ENCODE results near the gene PHF21B.
A peak's percentile ranks its signal among the peaks of the same experiment; 100 is the strongest.

Gene PHF21B

GRCh38 chr22:44983878-44984482 is 25.8 kb downstream of the PHF21B start:
- H3K27me3 ChIP-seq (ENCODE audit: control insufficient read depth in 1 of 2, insufficient read depth in 1 of 2, low read length in 2 of 2), result peaks cover 16 to 48% of the 10 kb centered on the region in 2 experiments
- no peak overlapping the region for H2AK5ac ChIP-seq (ENCODE audit: low read length, severe bottlenecking)
- H2BK120ac ChIP-seq (ENCODE audit: low read depth, low read length), result no peak overlapping the region
- no peak overlapping the region for H2BK5ac ChIP-seq (ENCODE audit: low read depth, low read length, poor library complexity, severe bottlenecking)
- no peaks in the 10 kb centered on the region for H3K9me3 ChIP-seq (ENCODE audit: control insufficient read depth, low read length)
- H3K79me1 ChIP-seq (replicated peaks; ENCODE audit: low read length, poor library complexity, severe bottlenecking), result no peaks in the 10 kb centered on the region
- H3K4me3 ChIP-seq (ENCODE audit: insufficient read depth in 1 of 2, low read depth in 1 of 2, low read length in 2 of 2), result no peak overlapping the region
- no peak overlapping the region for H3K18ac ChIP-seq (ENCODE audit: low read depth in 1 of 2, low read length in 2 of 2)
- no peak overlapping the region for H3K23ac ChIP-seq (ENCODE audit: low read length in 2 of 2)
- no peak overlapping the region for H4K91ac ChIP-seq (ENCODE audit: low read length)
- no peaks in the 10 kb centered on the region for H3K4me1 ChIP-seq (ENCODE audit: control insufficient read depth, insufficient read depth, low read depth, low read length)
- H3K27ac ChIP-seq (ENCODE audit: low read length, poor library complexity, severe bottlenecking), result no peak overlapping the region
- no peak overlapping the region for H2AFZ ChIP-seq (ENCODE audit: low read depth, low read length)
- no peak overlapping the region for H3K9ac ChIP-seq (ENCODE audit: low read length)
- no peak overlapping the region for H4K8ac ChIP-seq (ENCODE audit: low read length)
- no peak overlapping the region for H2BK15ac ChIP-seq (ENCODE audit: low read depth, poor library complexity, severe bottlenecking)
- DNase-seq, result no peak
- H3K4me2 ChIP-seq (ENCODE audit: low read length, poor library complexity, severe bottlenecking), result no peak overlapping the region
- 89% methylated on average over 4 of the region's 4 CpGs for WGBS
- H2BK12ac ChIP-seq (ENCODE audit: low read length in 2 of 2), result no peak overlapping the region
- H3K14ac ChIP-seq (ENCODE audit: low read length in 2 of 2), result no peak overlapping the region
- no peaks in the 10 kb centered on the region for H3K36me3 ChIP-seq (ENCODE audit: control insufficient read depth in 1 of 2, insufficient read depth in 2 of 2, low read depth in 1 of 2, low read length in 2 of 2)
- H3K4ac ChIP-seq (ENCODE audit: low read depth in 1 of 2, low read length in 2 of 2), result no peak overlapping the region

GRCh38 chr22:44982445-44982844 is 27.4 kb downstream of the PHF21B start:
- Histone ChIP-seq H3K23ac (ENCODE audit: low read length in 2 of 2) (no peak overlapping the region), H3K4me3 (ENCODE audit: insufficient read depth in 1 of 2, low read depth in 1 of 2, low read length in 2 of 2) (no peak overlapping the region)
- DNase-seq, result no peak

GRCh38 chr22:44981857-44982256 is 27.9 kb downstream of the PHF21B start:
- Histone ChIP-seq H3K9me3 (ENCODE audit: control insufficient read depth, low read length) (no peaks in the 10 kb centered on the region), H2BK5ac (ENCODE audit: low read depth, low read length, poor library complexity, severe bottlenecking) (no peak overlapping the region), H4K8ac (ENCODE audit: low read length) (no peak overlapping the region), H3K27me3 (ENCODE audit: control insufficient read depth in 1 of 2, insufficient read depth in 1 of 2, low read length in 2 of 2) (peaks cover 16 to 48% of the 10 kb centered on the region in 2 experiments), H4K91ac (ENCODE audit: low read length) (no peak overlapping the region), H2AK5ac (ENCODE audit: low read length, severe bottlenecking) (no peak overlapping the region), H3K36me3 (ENCODE audit: control insufficient read depth in 1 of 2, insufficient read depth in 2 of 2, low read depth in 1 of 2, low read length in 2 of 2) (no peaks in the 10 kb centered on the region), H2BK12ac (ENCODE audit: low read length in 2 of 2) (no peak overlapping the region), H3K4me1 (ENCODE audit: control insufficient read depth, insufficient read depth, low read depth, low read length) (no peaks in the 10 kb centered on the region), H2AFZ (ENCODE audit: low read depth, low read length) (no peak overlapping the region), H3K9ac (ENCODE audit: low read length) (no peak overlapping the region), H3K79me1 (replicated peaks; ENCODE audit: low read length, poor library complexity, severe bottlenecking) (no peaks in the 10 kb centered on the region), H2BK15ac (ENCODE audit: low read depth, poor library complexity, severe bottlenecking) (no peak overlapping the region), H3K23ac (ENCODE audit: low read length in 2 of 2) (no peak overlapping the region), H3K27ac (ENCODE audit: low read length, poor library complexity, severe bottlenecking) (no peak overlapping the region), H3K18ac (ENCODE audit: low read depth in 1 of 2, low read length in 2 of 2) (no peak overlapping the region), H3K4me2 (ENCODE audit: low read length, poor library complexity, severe bottlenecking) (no peak overlapping the region), H3K4ac (ENCODE audit: low read depth in 1 of 2, low read length in 2 of 2) (no peak overlapping the region), H3K14ac (ENCODE audit: low read length in 2 of 2) (no peak overlapping the region), H2BK120ac (ENCODE audit: low read depth, low read length) (no peak overlapping the region), H3K4me3 (ENCODE audit: insufficient read depth in 1 of 2, low read depth in 1 of 2, low read length in 2 of 2) (no peak overlapping the region)
- 89% methylated on average over 11 of the region's 11 CpGs for WGBS
- DNase-seq, result no peak

More at GRCh38 chr22:44982445-44982844, 27.4 kb downstream of the PHF21B start:
- H3K14ac ChIP-seq (ENCODE audit: low read length in 2 of 2), result no peak overlapping the region
- H3K4me1 ChIP-seq (ENCODE audit: control insufficient read depth, insufficient read depth, low read depth, low read length), result no peaks in the 10 kb centered on the region
- no peak overlapping the region for H3K27ac ChIP-seq (ENCODE audit: low read length, poor library complexity, severe bottlenecking)
- WGBS, result 87% methylated on average over 9 of the region's 9 CpGs
- peaks cover 16 to 53% of the 10 kb centered on the region in 2 experiments for H3K27me3 ChIP-seq (ENCODE audit: control insufficient read depth in 1 of 2, insufficient read depth in 1 of 2, low read length in 2 of 2)
- H2BK120ac ChIP-seq (ENCODE audit: low read depth, low read length), result no peak overlapping the region
- H2BK5ac ChIP-seq (ENCODE audit: low read depth, low read length, poor library complexity, severe bottlenecking), result no peak overlapping the region
- H2BK15ac ChIP-seq (ENCODE audit: low read depth, poor library complexity, severe bottlenecking), result no peak overlapping the region
- no peaks in the 10 kb centered on the region for H3K9me3 ChIP-seq (ENCODE audit: control insufficient read depth, low read length)
- H3K18ac ChIP-seq (ENCODE audit: low read depth in 1 of 2, low read length in 2 of 2), result no peak overlapping the region
- no peak overlapping the region for H4K8ac ChIP-seq (ENCODE audit: low read length)
- no peaks in the 10 kb centered on the region for H3K36me3 ChIP-seq (ENCODE audit: control insufficient read depth in 1 of 2, insufficient read depth in 2 of 2, low read depth in 1 of 2, low read length in 2 of 2)
- no peak overlapping the region for H3K4me2 ChIP-seq (ENCODE audit: low read length, poor library complexity, severe bottlenecking)
- H3K9ac ChIP-seq (ENCODE audit: low read length), result no peak overlapping the region
- no peak overlapping the region for H2AK5ac ChIP-seq (ENCODE audit: low read length, severe bottlenecking)
- no peak overlapping the region for H2AFZ ChIP-seq (ENCODE audit: low read depth, low read length)
- no peak overlapping the region for H4K91ac ChIP-seq (ENCODE audit: low read length)
- H3K79me1 ChIP-seq (replicated peaks; ENCODE audit: low read length, poor library complexity, severe bottlenecking), result no peaks in the 10 kb centered on the region
- H3K4ac ChIP-seq (ENCODE audit: low read depth in 1 of 2, low read length in 2 of 2), result no peak overlapping the region
- no peak overlapping the region for H2BK12ac ChIP-seq (ENCODE audit: low read length in 2 of 2)

GRCh38 chr22:44979154-44979553 is 30.7 kb downstream of the PHF21B start:
- H3K4ac ChIP-seq (ENCODE audit: low read depth in 1 of 2, low read length in 2 of 2), result no peak overlapping the region
- no peak overlapping the region for H3K4me2 ChIP-seq (ENCODE audit: low read length, poor library complexity, severe bottlenecking)
- H3K18ac ChIP-seq (ENCODE audit: low read depth in 1 of 2, low read length in 2 of 2), result no peak overlapping the region
- H3K9me3 ChIP-seq (ENCODE audit: control insufficient read depth, low read length), result no peaks in the 10 kb centered on the region
- H3K27ac ChIP-seq (ENCODE audit: low read length, poor library complexity, severe bottlenecking), result no peak overlapping the region
- H2BK15ac ChIP-seq (ENCODE audit: low read depth, poor library complexity, severe bottlenecking), result no peak overlapping the region
- H3K27me3 ChIP-seq (ENCODE audit: control insufficient read depth in 1 of 2, insufficient read depth in 1 of 2, low read length in 2 of 2), result peaks cover 16 to 62% of the 10 kb centered on the region in 2 experiments
- no peak overlapping the region for H2AK5ac ChIP-seq (ENCODE audit: low read length, severe bottlenecking)
- H3K23ac ChIP-seq (ENCODE audit: low read length in 2 of 2), result no peak overlapping the region
- H2BK12ac ChIP-seq (ENCODE audit: low read length in 2 of 2), result no peak overlapping the region
- DNase-seq, result no peak
- H3K79me1 ChIP-seq (replicated peaks; ENCODE audit: low read length, poor library complexity, severe bottlenecking), result no peaks in the 10 kb centered on the region
- no peaks in the 10 kb centered on the region for H3K4me1 ChIP-seq (ENCODE audit: control insufficient read depth, insufficient read depth, low read depth, low read length)
- no peak overlapping the region for H2BK5ac ChIP-seq (ENCODE audit: low read depth, low read length, poor library complexity, severe bottlenecking)
- H3K9ac ChIP-seq (ENCODE audit: low read length), result no peak overlapping the region
- H3K14ac ChIP-seq (ENCODE audit: low read length in 2 of 2), result no peak overlapping the region
- WGBS, result 66% methylated on average over 6 of the region's 6 CpGs
- H4K91ac ChIP-seq (ENCODE audit: low read length), result no peak overlapping the region
- peak overlapping the region; percentile 24 for H4K8ac ChIP-seq (ENCODE audit: low read length)
- H3K36me3 ChIP-seq (ENCODE audit: control insufficient read depth in 1 of 2, insufficient read depth in 2 of 2, low read depth in 1 of 2, low read length in 2 of 2), result no peaks in the 10 kb centered on the region
- no peak overlapping the region for H2BK120ac ChIP-seq (ENCODE audit: low read depth, low read length)
- H3K4me3 ChIP-seq (ENCODE audit: insufficient read depth in 1 of 2, low read depth in 1 of 2, low read length in 2 of 2), result no peak overlapping the region
- peak overlapping the region; percentile 16 for H2AFZ ChIP-seq (ENCODE audit: low read depth, low read length)

Measured in mesenchymal stem cell (in vitro differentiated cells and primary cell).